Measurements from ENCODE around the gene KIF2C.

DNA sequence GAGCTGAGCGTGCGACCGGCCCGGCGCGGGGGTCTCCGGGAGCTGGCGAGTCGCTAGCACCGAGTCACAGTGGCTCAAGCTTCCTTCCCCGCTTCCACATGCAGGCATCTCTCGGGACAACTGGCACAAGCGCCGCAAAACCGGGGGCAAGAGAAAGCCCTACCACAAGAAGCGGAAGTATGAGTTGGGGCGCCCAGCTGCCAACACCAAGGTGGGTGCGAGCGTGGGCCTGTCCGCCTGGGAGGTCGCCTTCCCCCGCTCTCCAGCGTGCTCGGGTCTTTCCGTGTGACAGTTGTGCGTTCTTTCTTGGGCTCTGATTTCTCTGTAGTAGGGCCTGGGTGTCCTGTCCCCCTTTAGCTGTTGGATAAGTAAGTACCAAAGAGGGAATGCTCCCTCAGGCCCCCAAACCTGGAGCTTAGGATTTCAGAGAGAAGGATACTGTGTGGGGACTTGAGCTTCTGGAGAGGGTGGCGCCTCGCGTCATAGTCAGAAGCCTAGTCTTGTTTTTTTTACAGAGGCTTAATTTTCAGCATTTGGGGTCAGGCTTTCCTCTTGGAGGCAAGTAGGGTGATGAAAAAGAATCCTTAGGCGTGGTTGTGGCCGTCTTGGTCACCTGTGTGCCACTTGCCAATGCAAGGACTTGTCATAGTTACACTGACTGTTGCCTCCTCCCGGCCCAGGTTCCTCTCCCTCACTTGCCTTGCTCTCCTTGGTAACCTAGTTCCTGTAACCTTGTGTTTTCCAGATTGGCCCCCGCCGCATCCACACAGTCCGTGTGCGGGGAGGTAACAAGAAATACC is 36.5 kb downstream of the KIF2C start:
- TF ChIP-seq, protein P1, sequence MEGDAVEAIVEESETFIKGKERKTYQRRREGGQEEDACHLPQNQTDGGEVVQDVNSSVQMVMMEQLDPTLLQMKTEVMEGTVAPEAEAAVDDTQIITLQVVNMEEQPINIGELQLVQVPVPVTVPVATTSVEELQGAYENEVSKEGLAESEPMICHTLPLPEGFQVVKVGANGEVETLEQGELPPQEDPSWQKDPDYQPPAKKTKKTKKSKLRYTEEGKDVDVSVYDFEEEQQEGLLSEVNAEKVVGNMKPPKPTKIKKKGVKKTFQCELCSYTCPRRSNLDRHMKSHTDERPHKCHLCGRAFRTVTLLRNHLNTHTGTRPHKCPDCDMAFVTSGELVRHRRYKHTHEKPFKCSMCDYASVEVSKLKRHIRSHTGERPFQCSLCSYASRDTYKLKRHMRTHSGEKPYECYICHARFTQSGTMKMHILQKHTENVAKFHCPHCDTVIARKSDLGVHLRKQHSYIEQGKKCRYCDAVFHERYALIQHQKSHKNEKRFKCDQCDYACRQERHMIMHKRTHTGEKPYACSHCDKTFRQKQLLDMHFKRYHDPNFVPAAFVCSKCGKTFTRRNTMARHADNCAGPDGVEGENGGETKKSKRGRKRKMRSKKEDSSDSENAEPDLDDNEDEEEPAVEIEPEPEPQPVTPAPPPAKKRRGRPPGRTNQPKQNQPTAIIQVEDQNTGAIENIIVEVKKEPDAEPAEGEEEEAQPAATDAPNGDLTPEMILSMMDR (IDR thresholded peaks at IDR 0.05; ENCODE audit: insufficient read depth, low read depth, low read length), result no peak
- TF ChIP-seq EZH2 (IDR thresholded peaks at IDR 0.05; ENCODE audit: insufficient read depth, low read length), result no peak

All from astrocyte (in vitro differentiated cells and primary cell).